K562 (cell line): ENCODE data around the gene PTK6. TPM values are rescaled to one million over a fixed set of nuclear protein-coding genes. Genes with fewer than 3 reads are reported as not detected.

Experiments used
- ATAC-seq: fragments of 200-7000 bp; cut with Tn5 transposase; 3 replicates; pipeline ENCODE4 v1.9.1; 2020; ENCODE audit warnings: moderate library complexity
- BruUV-seq: library from RNA; stranded (reverse); fragments of 400-500 nt; replicated peaks from 2 replicates; lab custom pipeline; 2021; lab: Mats Ljungman, UMichigan
- CTCF ChIA-PET: fragments of 300-600 bp; formaldehyde crosslinking; extraction: SDS; loops from one replicate; lab custom pipeline; 2021; ENCODE audit warnings: low intra/inter-chr PET ratio; lab: Yijun Ruan, JAX
- POLR2A ChIA-PET: fragments of 300-600, 350-650 bp; sonication (Branson Sonifier 250); formaldehyde crosslinking; extraction: SDS; loops from one replicate; lab custom pipeline; 2021; ENCODE audit warnings: antibody characterized with exemption, inconsistent platforms; lab: Yijun Ruan, JAX
- DNase-seq, 4 experiments: peaks; one replicate each; pipeline versions ENCODE4 v3.0.0 to v3.0.0-alpha.2; 2011 to 2018; ENCODE audit warnings: low spot score in 3 of 4, mixed read lengths in 3 of 4; ENCODE audit errors: extremely low read depth in 1 of 4
- FAIRE-seq: peaks from 2 replicates; lab custom pipeline; 2011; peaks lifted over from hg19 to GRCh38; lab: Jason Lieb, UNC
- H2AFZ ChIP-seq: 2 replicates; pipeline ENCODE4 v1.6.0; 2011; ENCODE audit warnings: low read depth, low read length, control low read depth, inconsistent platforms
- H3K27ac ChIP-seq: fragments of 200-600 bp; 3 replicates; pipeline ENCODE4 v1.8.0; 2011; ENCODE audit warnings: low read depth, mild to moderate bottlenecking, control low read depth, inconsistent platforms, low read length, moderate library complexity, mixed read lengths; ENCODE audit errors: extremely low read depth
- H3K27me3 ChIP-seq, 2 experiments: fragments of 300-600 bp in 1 of 2; 2 replicates in 1 of 2; 3 replicates in 1 of 2; pipeline versions ENCODE4 v1.6.0 to v1.8.0; 2011; ENCODE audit warnings: inconsistent platforms in 2 of 2, low read length in 2 of 2, mild to moderate bottlenecking in 1 of 2, mixed read lengths in 1 of 2, moderate library complexity in 1 of 2; ENCODE audit not compliant: control insufficient read depth in 2 of 2, insufficient read depth in 2 of 2
- H3K36me3 ChIP-seq: fragments of 300-600 bp; 3 replicates; pipeline ENCODE4 v1.8.0; 2011; ENCODE audit warnings: mild to moderate bottlenecking, low read length, inconsistent platforms; ENCODE audit not compliant: control insufficient read depth, insufficient read depth
- H3K4me1 ChIP-seq, 2 experiments: fragments of 200-600 bp in 1 of 2; replicated peaks in 1 of 2; 2 replicates in 1 of 2; 3 replicates in 1 of 2; pipeline versions ENCODE4 v1.5.1 to v1.8.0; 2011; ENCODE audit warnings: inconsistent platforms in 2 of 2, low read length in 2 of 2, mild to moderate bottlenecking in 1 of 2, mixed read lengths in 1 of 2, moderate library complexity in 1 of 2; ENCODE audit not compliant: control insufficient read depth in 2 of 2, insufficient read depth in 2 of 2
- H3K4me2 ChIP-seq: 2 replicates; pipeline ENCODE4 v1.6.1; 2011; ENCODE audit warnings: low read length, control low read depth, inconsistent platforms, mixed read lengths; ENCODE audit not compliant: insufficient read depth
- H3K4me3 ChIP-seq: fragments of 200-600 bp; sonication (generic), shearing (Covaris generic); 2 replicates; pipeline ENCODE4 v1.5.1; 2016; ENCODE audit warnings: control low read depth, inconsistent platforms
- H3K79me2 ChIP-seq: fragments of 200-600 bp; 3 replicates; pipeline ENCODE4 v1.8.0; 2011; ENCODE audit warnings: low read length, inconsistent platforms; ENCODE audit not compliant: control insufficient read depth, insufficient read depth
- H3K9ac ChIP-seq, 2 experiments: 2 replicates each; pipeline versions ENCODE4 v1.6.0 to v1.6.1; 2011; ENCODE audit warnings: low read depth in 2 of 2, low read length in 2 of 2, control low read depth in 1 of 2, inconsistent platforms in 1 of 2, mild to moderate bottlenecking in 1 of 2, mixed read lengths in 1 of 2; ENCODE audit not compliant: insufficient read depth in 1 of 2
- H3K9me1 ChIP-seq: one replicate; pipeline ENCODE4 v1.6.0; 2011; ENCODE audit warnings: inconsistent platforms, mild to moderate bottlenecking, low read length, moderate library complexity; ENCODE audit not compliant: control insufficient read depth, insufficient read depth
- H3K9me3 ChIP-seq: replicated peaks from 2 replicates; pipeline ENCODE4 v1.5.1; 2011; ENCODE audit warnings: low read depth, low read length, inconsistent platforms; ENCODE audit not compliant: control insufficient read depth, insufficient read depth
- H4K20me1 ChIP-seq: replicated peaks from 2 replicates; pipeline ENCODE4 v1.6.1; 2011; ENCODE audit warnings: low read length, inconsistent platforms, mixed read lengths; ENCODE audit not compliant: control insufficient read depth, insufficient read depth
- BHLHE40 ChIP-seq: IDR thresholded peaks from 2 replicates; pipeline ENCODE4 v1.6.1; 2011; ENCODE audit warnings: low read length, improper control_type of control experiment
- E2F1 ChIP-seq: sonication (generic); formaldehyde crosslinking; IDR thresholded peaks from 2 replicates; pipeline ENCODE4 v1.8.1; 2023; ENCODE audit warnings: mild to moderate bottlenecking, missing genetic modification reagents, moderate library complexity
- L3MBTL2 ChIP-seq: fragments of 450-650 bp; IDR thresholded peaks from 2 replicates; pipeline ENCODE4 v1.6.1; 2016; ENCODE audit warnings: mild to moderate bottlenecking, moderate library complexity
- PCBP1 ChIP-seq: fragments of 200-400 bp; formaldehyde crosslinking; IDR thresholded peaks from 2 replicates; pipeline ENCODE4 v1.6.1; 2018; ENCODE audit warnings: mild to moderate bottlenecking, low read depth, low read length; ENCODE audit not compliant: poor library complexity, severe bottlenecking
- PHF8 ChIP-seq: fragments of 200-600 bp; sonication (generic); IDR thresholded peaks from 2 replicates; pipeline ENCODE4 v1.6.1; 2012; ENCODE audit warnings: mixed run types, mild to moderate bottlenecking, inconsistent platforms, low read length, moderate library complexity, borderline replicate concordance
- PML ChIP-seq: IDR thresholded peaks from 2 replicates; pipeline ENCODE4 v1.6.1; 2012; ENCODE audit warnings: low read length, inconsistent platforms
- SMAD4 ChIP-seq: fragments of 250-450 bp; sonication (Bioruptor Pico); conservative IDR thresholded peaks from 2 replicates; pipeline ENCODE4 v1.8.0; 2021; ENCODE audit warnings: inconsistent platforms, mild to moderate bottlenecking, moderate library complexity
- SNRNP70 ChIP-seq: fragments of 200-400 bp; formaldehyde crosslinking; optimal IDR thresholded peaks from 2 replicates; pipeline ENCODE3; 2017; ENCODE audit warnings: low read depth, low read length
- VEZF1 ChIP-seq: fragments of 200-800 bp; sonication (Bioruptor generic); IDR thresholded peaks from 2 replicates; pipeline ENCODE4 v1.6.1; 2017; ENCODE audit warnings: missing genetic modification characterization, missing compliant biosample characterization
- WGBS: fragments of 100-300 bp; shearing (Covaris generic); methylation state at CpG from one replicate; pipeline ENCODE4 v1.1.6; 2016; ENCODE audit warnings: low coverage, mixed read lengths; ENCODE audit not compliant: insufficient coverage; ENCODE audit errors: missing lambda C conversion rate; 5-methylcytosine and 5-hydroxymethylcytosine counted together
- in situ Hi-C: fragments of 300-500 bp; cut with MboI; formaldehyde crosslinking; loops from 4 replicates; pipeline ENCODE4 v1.15.0; 2018; ENCODE audit warnings: inconsistent platforms, mixed read lengths
- intact Hi-C: fragments of 100-400 bp; cut with micrococcal nuclease; formaldehyde crosslinking; loops from 2 replicates; pipeline ENCODE4 v1.14.2; 2022
- polyA plus RNA-seq, 8 experiments: library from polyadenylated mRNA; depleted of rRNA in 4 of 8; stranded (reverse) in 5 of 8; unstranded in 3 of 8; fragments of >200 nt; fragmentation: Nextera tagmentation in 2 of 8; fragmentation: Illumina TruSeq in 1 of 8; extraction: Ambion mirVana in 2 of 8; extraction: Trizol in 1 of 8; gene quantifications; 2 replicates each; pipeline versions ENCODE4 v1.2.1 to v1.2.3, GENCODE V29; 2011 to 2014; ENCODE audit warnings: inconsistent platforms in 1 of 8, missing spikeins in 1 of 8
- total RNA-seq, 7 experiments: library from RNA; depleted of rRNA in 6 of 7; stranded (reverse); fragments of >200 nt in 6 of 7; fragmentation: Illumina TruSeq in 2 of 7; extraction: Trizol in 2 of 7; gene quantifications; 2 replicates each; pipeline versions ENCODE4 v1.2.1 to v1.2.3, GENCODE V29; 2011 to 2021; ENCODE audit warnings: low replicate concordance in 1 of 7
- TF ChIP-seq, protein P1 (sequence below): fragments of 250-450 bp; sonication (Bioruptor Pico); IDR thresholded peaks from 2 replicates; pipeline ENCODE4 v1.5.0; 2020; ENCODE audit warnings: mild to moderate bottlenecking, borderline replicate concordance
- TF ChIP-seq, protein P2 (sequence below): IDR thresholded peaks from 2 replicates; pipeline ENCODE4 v1.6.1; 2016; ENCODE audit warnings: missing genetic modification characterization, missing compliant biosample characterization
- TF ChIP-seq, protein P3 (sequence below), 2 experiments: IDR thresholded peaks; 2 replicates each; pipeline ENCODE4 v1.6.1; 2011; ENCODE audit warnings: borderline replicate concordance in 1 of 2, control low read depth in 1 of 2, low read depth in 1 of 2, low read length in 1 of 2, mild to moderate bottlenecking in 1 of 2, mixed read lengths in 1 of 2, moderate library complexity in 1 of 2; ENCODE audit not compliant: insufficient read depth in 1 of 2, insufficient read length in 1 of 2, poor library complexity in 1 of 2, severe bottlenecking in 1 of 2; ENCODE audit errors: extremely low read depth in 1 of 2

The PTK6 gene
- total and polyA plus RNA-seq, 9 of the 15 experiments (the other 6 are each of a cell fraction or from before 2014, with no cell fraction given): 0.07 TPM; not detected in 8

DNA sequence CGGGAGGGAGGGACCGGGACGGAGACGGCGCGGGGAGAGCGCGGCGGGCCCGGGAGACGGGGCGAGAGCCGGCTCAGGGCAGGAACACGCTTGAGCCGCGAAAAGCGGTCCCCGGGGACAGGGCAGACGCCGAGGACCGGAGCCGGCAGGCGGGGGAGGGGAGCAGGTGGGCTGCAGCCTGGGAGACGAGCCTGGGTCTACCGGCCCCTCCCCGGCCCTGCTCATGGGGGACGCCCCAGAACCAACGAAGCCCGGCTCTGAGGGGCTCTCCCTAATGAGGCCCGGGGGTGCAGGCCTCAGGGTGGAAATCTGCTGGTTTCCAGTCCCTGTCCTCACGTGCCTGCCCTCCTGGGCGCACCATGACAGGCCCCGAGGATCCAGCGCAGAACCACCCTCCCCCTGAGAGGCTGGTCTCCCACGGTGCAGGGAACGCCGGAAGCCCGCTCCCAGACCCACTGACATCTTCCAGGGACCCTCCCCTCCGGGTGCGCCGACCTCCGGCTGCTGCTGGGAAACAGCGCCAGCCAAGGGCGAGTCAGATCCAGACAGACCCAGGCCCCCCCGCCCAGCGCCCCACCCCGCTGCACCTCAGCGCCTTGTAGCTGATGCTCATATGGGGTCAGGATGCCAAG lies 37.7 kb downstream of the PTK6 start:
- Histone ChIP-seq H3K4me3 (no peak overlapping the region), H3K4me2 (peak overlapping the region; percentile 31; the same call in 1 of the 2 replicates), H3K27ac (no peak overlapping the region), H3K9me3 (no peaks in the 10 kb centered on the region), H2AFZ (peak overlapping the region; percentile 69), H3K36me3 (no peaks in the 10 kb centered on the region), H3K79me2 (no peaks in the 10 kb centered on the region), H3K9ac (peak overlapping the region in 1 of 2 experiments; percentile 88; a peak in 2 of 4 replicates), H3K27me3 (peaks cover 0 to 3% of the 10 kb centered on the region in 2 experiments; a peak in 1 of 5 replicates), H3K4me1 (peaks cover 0 to 83% of the 10 kb centered on the region in 2 experiments; a peak in 3 of 5 replicates), H3K9me1 (no peaks in the 10 kb centered on the region), H4K20me1 (peaks cover 9% of the 10 kb centered on the region; the same call in 1 of the 2 replicates)
- peak; percentile 11 for ATAC-seq
- no TSS peak for BruUV-seq
- 43% methylated on average over 15 of the region's 48 CpGs for WGBS
- CTCF ChIA-PET: no interaction called here
- POLR2A ChIA-PET: no interaction called here
- in situ Hi-C loops (no loop called here), intact Hi-C loops (no loop called here)
- FAIRE-seq: no peak
- DNase-seq: no peak
- TF ChIP-seq SMAD4 (CRISPR knock-in tag) (0 out of 2 replicates have a peak, but pooled peaks have one; percentile 1), PML (no peak), BHLHE40 (peak; percentile 69), VEZF1 (CRISPR knock-in tag) (0 out of 2 replicates have a peak, but pooled peaks have one; percentile 34), SNRNP70 (no peak), PHF8 (peak; percentile 19; the same call in 1 of the 2 replicates), L3MBTL2 (peak; percentile 60; the same call in 1 of the 2 replicates), PCBP1 (peak; percentile 69), E2F1 (no peak)
- TF ChIP-seq, protein P1, sequence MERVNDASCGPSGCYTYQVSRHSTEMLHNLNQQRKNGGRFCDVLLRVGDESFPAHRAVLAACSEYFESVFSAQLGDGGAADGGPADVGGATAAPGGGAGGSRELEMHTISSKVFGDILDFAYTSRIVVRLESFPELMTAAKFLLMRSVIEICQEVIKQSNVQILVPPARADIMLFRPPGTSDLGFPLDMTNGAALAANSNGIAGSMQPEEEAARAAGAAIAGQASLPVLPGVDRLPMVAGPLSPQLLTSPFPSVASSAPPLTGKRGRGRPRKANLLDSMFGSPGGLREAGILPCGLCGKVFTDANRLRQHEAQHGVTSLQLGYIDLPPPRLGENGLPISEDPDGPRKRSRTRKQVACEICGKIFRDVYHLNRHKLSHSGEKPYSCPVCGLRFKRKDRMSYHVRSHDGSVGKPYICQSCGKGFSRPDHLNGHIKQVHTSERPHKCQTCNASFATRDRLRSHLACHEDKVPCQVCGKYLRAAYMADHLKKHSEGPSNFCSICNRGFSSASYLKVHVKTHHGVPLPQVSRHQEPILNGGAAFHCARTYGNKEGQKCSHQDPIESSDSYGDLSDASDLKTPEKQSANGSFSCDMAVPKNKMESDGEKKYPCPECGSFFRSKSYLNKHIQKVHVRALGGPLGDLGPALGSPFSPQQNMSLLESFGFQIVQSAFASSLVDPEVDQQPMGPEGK (CRISPR knock-in tag): no peak
- TF ChIP-seq, protein P2, sequence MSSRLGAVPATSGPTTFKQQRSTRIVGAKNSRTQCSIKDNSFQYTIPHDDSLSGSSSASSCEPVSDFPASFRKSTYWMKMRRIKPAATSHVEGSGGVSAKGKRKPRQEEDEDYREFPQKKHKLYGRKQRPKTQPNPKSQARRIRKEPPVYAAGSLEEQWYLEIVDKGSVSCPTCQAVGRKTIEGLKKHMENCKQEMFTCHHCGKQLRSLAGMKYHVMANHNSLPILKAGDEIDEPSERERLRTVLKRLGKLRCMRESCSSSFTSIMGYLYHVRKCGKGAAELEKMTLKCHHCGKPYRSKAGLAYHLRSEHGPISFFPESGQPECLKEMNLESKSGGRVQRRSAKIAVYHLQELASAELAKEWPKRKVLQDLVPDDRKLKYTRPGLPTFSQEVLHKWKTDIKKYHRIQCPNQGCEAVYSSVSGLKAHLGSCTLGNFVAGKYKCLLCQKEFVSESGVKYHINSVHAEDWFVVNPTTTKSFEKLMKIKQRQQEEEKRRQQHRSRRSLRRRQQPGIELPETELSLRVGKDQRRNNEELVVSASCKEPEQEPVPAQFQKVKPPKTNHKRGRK: no peak
- TF ChIP-seq, protein P3, sequence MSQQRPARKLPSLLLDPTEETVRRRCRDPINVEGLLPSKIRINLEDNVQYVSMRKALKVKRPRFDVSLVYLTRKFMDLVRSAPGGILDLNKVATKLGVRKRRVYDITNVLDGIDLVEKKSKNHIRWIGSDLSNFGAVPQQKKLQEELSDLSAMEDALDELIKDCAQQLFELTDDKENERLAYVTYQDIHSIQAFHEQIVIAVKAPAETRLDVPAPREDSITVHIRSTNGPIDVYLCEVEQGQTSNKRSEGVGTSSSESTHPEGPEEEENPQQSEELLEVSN (IDR thresholded peaks at IDR 0.05; ENCODE audit: borderline replicate concordance in 1 of 2, extremely low read depth in 1 of 2, insufficient read depth in 1 of 2, insufficient read length in 1 of 2, low read depth in 1 of 2, low read length in 1 of 2, poor library complexity in 1 of 2, severe bottlenecking in 1 of 2): peak; percentile 14 to 34
